SK-N-SH (cell line): ENCODE measurements around the gene LOXHD1. TPM values are rescaled to one million over a fixed set of nuclear protein-coding genes. Genes with fewer than 3 reads are reported as not detected.

Experiments used
- CTCF ChIA-PET: fragments of 300-600, 350-600 bp; formaldehyde crosslinking; extraction: SDS; loops from one replicate; lab custom pipeline; 2021; lab: Yijun Ruan, JAX
- POLR2A ChIA-PET: fragments of 350-600 bp; sonication (Branson Sonifier 250); formaldehyde crosslinking; extraction: SDS; loops from one replicate; lab custom pipeline; 2020; ENCODE audit warnings: antibody characterized with exemption, inconsistent platforms; lab: Yijun Ruan, JAX
- DNase-seq: peaks from one replicate; pipeline ENCODE4 v3.0.0; 2012
- H2AFZ ChIP-seq: fragments of 200-600 bp; sonication (generic); 2 replicates; pipeline ENCODE4 v1.8.1; 2016; ENCODE audit warnings: antibody characterized with exemption, mild to moderate bottlenecking, low read depth
- H3F3A ChIP-seq: fragments of 200-600 bp; sonication (generic); replicated peaks from 2 replicates; pipeline ENCODE3; 2016; ENCODE audit warnings: antibody characterized with exemption, mild to moderate bottlenecking; ENCODE audit not compliant: insufficient read depth
- H3K27ac ChIP-seq, 2 experiments: fragments of 200-500 bp in 1 of 2; fragments of 200-600 bp in 1 of 2; sonication (Bioruptor generic) in 1 of 2; sonication (generic), shearing (Covaris generic) in 1 of 2; 2 replicates each; pipeline versions ENCODE4 v1.5.1 to v1.6.1; 2014 to 2016; ENCODE audit warnings: low read depth in 2 of 2, inconsistent platforms in 1 of 2, low read length in 1 of 2, mild to moderate bottlenecking in 1 of 2, mixed read lengths in 1 of 2
- H3K27me3 ChIP-seq: fragments of 200-600 bp; sonication (generic), shearing (Covaris generic); 2 replicates; pipeline ENCODE4 v1.6.1; 2016; ENCODE audit warnings: mixed run types; ENCODE audit not compliant: insufficient read depth
- H3K36me3 ChIP-seq, 2 experiments: fragments of 200-500 bp in 1 of 2; fragments of 200-600 bp in 1 of 2; sonication (Bioruptor generic) in 1 of 2; sonication (generic) in 1 of 2; replicated peaks in 1 of 2; 2 replicates each; pipeline versions ENCODE3 to v1.5.1; 2014 to 2016; ENCODE audit warnings: low read length in 1 of 2, mild to moderate bottlenecking in 1 of 2; ENCODE audit not compliant: insufficient read depth in 2 of 2, control insufficient read depth in 1 of 2
- H3K4me1 ChIP-seq, 2 experiments: fragments of 200-500 bp in 1 of 2; fragments of 200-600 bp in 1 of 2; sonication (Bioruptor generic) in 1 of 2; sonication (generic), shearing (Covaris generic) in 1 of 2; 2 replicates each; pipeline versions ENCODE4 v1.5.1 to v1.6.1; 2014 to 2016; ENCODE audit warnings: low read depth in 1 of 2, low read length in 1 of 2, mixed run types in 1 of 2; ENCODE audit not compliant: insufficient read depth in 2 of 2, control insufficient read depth in 1 of 2
- H3K4me2 ChIP-seq: fragments of 200-600 bp; sonication (generic), shearing (Covaris generic); 2 replicates; pipeline ENCODE4 v1.6.1; 2017; ENCODE audit warnings: mixed run types
- H3K4me3 ChIP-seq, 2 experiments: fragments of 200-500 bp in 1 of 2; fragments of 200-600 bp in 1 of 2; sonication (Bioruptor generic) in 1 of 2; sonication (generic), shearing (Covaris generic) in 1 of 2; 2 replicates each; pipeline versions ENCODE4 v1.5.1 to v1.8.1; 2014 to 2016; ENCODE audit warnings: low read depth in 2 of 2, inconsistent platforms in 1 of 2, low read length in 1 of 2, mild to moderate bottlenecking in 1 of 2, mixed read lengths in 1 of 2, moderate library complexity in 1 of 2
- H3K79me2 ChIP-seq: fragments of 200-600 bp; sonication (generic); 2 replicates; pipeline ENCODE4 v1.8.1; 2017; ENCODE audit warnings: mild to moderate bottlenecking; ENCODE audit not compliant: insufficient read depth
- H3K9ac ChIP-seq: fragments of 200-600 bp; sonication (generic); 2 replicates; pipeline ENCODE4 v1.6.1; 2017; ENCODE audit warnings: mixed run types
- H3K9me2 ChIP-seq: fragments of 200-600 bp; sonication (generic); 2 replicates; pipeline ENCODE4 v1.6.1; 2017; ENCODE audit warnings: mixed run types
- H3K9me3 ChIP-seq: fragments of 200-600 bp; sonication (generic); 2 replicates; pipeline ENCODE4 v1.6.1; 2017; ENCODE audit warnings: mixed run types, mild to moderate bottlenecking, moderate library complexity
- H4K20me1 ChIP-seq: fragments of 200-600 bp; sonication (generic); 2 replicates; pipeline ENCODE4 v1.6.1; 2017; ENCODE audit warnings: mild to moderate bottlenecking, mixed run types; ENCODE audit not compliant: insufficient read depth
- FOXJ3 ChIP-seq: sonication (generic); formaldehyde crosslinking; IDR thresholded peaks from 2 replicates; pipeline ENCODE4 v1.5.1; 2020; ENCODE audit warnings: mild to moderate bottlenecking, missing genetic modification reagents
- JUND ChIP-seq: IDR thresholded peaks from 2 replicates; pipeline ENCODE4 v1.4.0; 2012
- MAX ChIP-seq: IDR thresholded peaks from 2 replicates; pipeline ENCODE4 v1.4.0; 2012; ENCODE audit warnings: low read depth
- NFIC ChIP-seq: IDR thresholded peaks from 2 replicates; pipeline ENCODE4 v1.4.0; 2012; ENCODE audit warnings: borderline replicate concordance
- POLR2AphosphoS5 ChIP-seq: IDR thresholded peaks from 2 replicates; pipeline ENCODE4 v1.6.1; 2012; ENCODE audit warnings: low read depth, low read length
- RAD21 ChIP-seq: IDR thresholded peaks from 2 replicates; pipeline ENCODE4 v1.6.1; 2012; ENCODE audit warnings: mild to moderate bottlenecking, low read length
- RXRA ChIP-seq: IDR thresholded peaks from 2 replicates; pipeline ENCODE4 v1.4.0; 2012; ENCODE audit warnings: low read depth, mild to moderate bottlenecking, borderline replicate concordance
- SIN3A ChIP-seq: IDR thresholded peaks from 2 replicates; pipeline ENCODE4 v1.6.1; 2012; ENCODE audit warnings: low read depth, mild to moderate bottlenecking, low read length, moderate library complexity, borderline replicate concordance
- TAF1 ChIP-seq: IDR thresholded peaks from 2 replicates; pipeline ENCODE4 v1.6.1; 2012; ENCODE audit warnings: low read depth, mild to moderate bottlenecking, low read length, moderate library complexity, borderline replicate concordance
- USF1 ChIP-seq: IDR thresholded peaks from 2 replicates; pipeline ENCODE4 v1.4.0; 2012; ENCODE audit warnings: low read depth, borderline replicate concordance
- YY1 ChIP-seq: IDR thresholded peaks from 2 replicates; pipeline ENCODE4 v1.4.0; 2012; ENCODE audit warnings: low read depth, mild to moderate bottlenecking
- WGBS: methylation state at CpG from one replicate; pipeline ENCODE4 v1.1.6; 2017; ENCODE audit warnings: low lambda C conversion rate; 5-methylcytosine and 5-hydroxymethylcytosine counted together
- polyA plus RNA-seq, 3 experiments: library from polyadenylated mRNA; depleted of rRNA; stranded (reverse); fragments of >200 nt; gene quantifications; 2 replicates each; pipeline ENCODE4 v1.2.3, GENCODE V29; 2012
- TF ChIP-seq, protein P1 (sequence below): IDR thresholded peaks from 2 replicates; pipeline ENCODE4 v1.4.0; 2012; ENCODE audit warnings: low read depth, borderline replicate concordance
- TF ChIP-seq, protein P2 (sequence below): IDR thresholded peaks from 2 replicates; pipeline ENCODE4 v1.6.1; 2012; ENCODE audit warnings: mild to moderate bottlenecking, low read depth, low read length, moderate library complexity

Gene LOXHD1
- polyA plus RNA-seq, 1 of the 3 experiments (the other 2 are of a cell fraction): not detected

GRCh38 chr18:46429130-46429529, 227.9 kb downstream of the LOXHD1 start:
- TF ChIP-seq NFIC (no peak), MAX (no peak), USF1 (no peak), RXRA (no peak)
- H3K4me3 ChIP-seq: no peak overlapping the region

GRCh38 chr18:46428368-46428767, 228.7 kb downstream of the LOXHD1 start:
- no peaks in the 10 kb centered on the region for H3K27me3 ChIP-seq
- 40% methylated on average over 3 of the region's 3 CpGs for WGBS
- H3K9me3 ChIP-seq: no peaks in the 10 kb centered on the region
- CTCF ChIA-PET: interaction anchor here (0.9 to 1.6 kb wide), 4 partner anchors 9 to 147 kb away, joined by 3 to 4 read pairs (median 3); no protein-coding TSS in a partner anchor
- no peaks in the 10 kb centered on the region for H3K79me2 ChIP-seq
- no peak overlapping the region for H3K9ac ChIP-seq
- TF ChIP-seq POLR2AphosphoS5 (no peak), TAF1 (no peak), YY1 (no peak), FOXJ3 (CRISPR knock-in tag) (no peak), MAX (no peak), RAD21 (no peak), JUND (no peak), SIN3A (no peak)
- TF ChIP-seq, protein P1, sequence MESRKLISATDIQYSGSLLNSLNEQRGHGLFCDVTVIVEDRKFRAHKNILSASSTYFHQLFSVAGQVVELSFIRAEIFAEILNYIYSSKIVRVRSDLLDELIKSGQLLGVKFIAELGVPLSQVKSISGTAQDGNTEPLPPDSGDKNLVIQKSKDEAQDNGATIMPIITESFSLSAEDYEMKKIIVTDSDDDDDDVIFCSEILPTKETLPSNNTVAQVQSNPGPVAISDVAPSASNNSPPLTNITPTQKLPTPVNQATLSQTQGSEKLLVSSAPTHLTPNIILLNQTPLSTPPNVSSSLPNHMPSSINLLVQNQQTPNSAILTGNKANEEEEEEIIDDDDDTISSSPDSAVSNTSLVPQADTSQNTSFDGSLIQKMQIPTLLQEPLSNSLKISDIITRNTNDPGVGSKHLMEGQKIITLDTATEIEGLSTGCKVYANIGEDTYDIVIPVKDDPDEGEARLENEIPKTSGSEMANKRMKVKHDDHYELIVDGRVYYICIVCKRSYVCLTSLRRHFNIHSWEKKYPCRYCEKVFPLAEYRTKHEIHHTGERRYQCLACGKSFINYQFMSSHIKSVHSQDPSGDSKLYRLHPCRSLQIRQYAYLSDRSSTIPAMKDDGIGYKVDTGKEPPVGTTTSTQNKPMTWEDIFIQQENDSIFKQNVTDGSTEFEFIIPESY: no peak
- TF ChIP-seq, protein P2, sequence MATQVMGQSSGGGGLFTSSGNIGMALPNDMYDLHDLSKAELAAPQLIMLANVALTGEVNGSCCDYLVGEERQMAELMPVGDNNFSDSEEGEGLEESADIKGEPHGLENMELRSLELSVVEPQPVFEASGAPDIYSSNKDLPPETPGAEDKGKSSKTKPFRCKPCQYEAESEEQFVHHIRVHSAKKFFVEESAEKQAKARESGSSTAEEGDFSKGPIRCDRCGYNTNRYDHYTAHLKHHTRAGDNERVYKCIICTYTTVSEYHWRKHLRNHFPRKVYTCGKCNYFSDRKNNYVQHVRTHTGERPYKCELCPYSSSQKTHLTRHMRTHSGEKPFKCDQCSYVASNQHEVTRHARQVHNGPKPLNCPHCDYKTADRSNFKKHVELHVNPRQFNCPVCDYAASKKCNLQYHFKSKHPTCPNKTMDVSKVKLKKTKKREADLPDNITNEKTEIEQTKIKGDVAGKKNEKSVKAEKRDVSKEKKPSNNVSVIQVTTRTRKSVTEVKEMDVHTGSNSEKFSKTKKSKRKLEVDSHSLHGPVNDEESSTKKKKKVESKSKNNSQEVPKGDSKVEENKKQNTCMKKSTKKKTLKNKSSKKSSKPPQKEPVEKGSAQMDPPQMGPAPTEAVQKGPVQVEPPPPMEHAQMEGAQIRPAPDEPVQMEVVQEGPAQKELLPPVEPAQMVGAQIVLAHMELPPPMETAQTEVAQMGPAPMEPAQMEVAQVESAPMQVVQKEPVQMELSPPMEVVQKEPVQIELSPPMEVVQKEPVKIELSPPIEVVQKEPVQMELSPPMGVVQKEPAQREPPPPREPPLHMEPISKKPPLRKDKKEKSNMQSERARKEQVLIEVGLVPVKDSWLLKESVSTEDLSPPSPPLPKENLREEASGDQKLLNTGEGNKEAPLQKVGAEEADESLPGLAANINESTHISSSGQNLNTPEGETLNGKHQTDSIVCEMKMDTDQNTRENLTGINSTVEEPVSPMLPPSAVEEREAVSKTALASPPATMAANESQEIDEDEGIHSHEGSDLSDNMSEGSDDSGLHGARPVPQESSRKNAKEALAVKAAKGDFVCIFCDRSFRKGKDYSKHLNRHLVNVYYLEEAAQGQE: no peak
- H3K27ac ChIP-seq: no peak overlapping the region
- no peak overlapping the region for H2AFZ ChIP-seq
- no peak overlapping the region for H3K4me3 ChIP-seq
- DNase-seq: no peak
- H3K4me2 ChIP-seq: no peak overlapping the region
- H3F3A ChIP-seq: no peaks in the 10 kb centered on the region
- H3K9me2 ChIP-seq: no peaks in the 10 kb centered on the region
- H4K20me1 ChIP-seq: no peaks in the 10 kb centered on the region
- POLR2A ChIA-PET: no interaction called here
- peaks cover 0 to 48% of the 10 kb centered on the region in 2 experiments; a peak in 2 of 4 replicates for H3K4me1 ChIP-seq
- H3K36me3 ChIP-seq: no peaks in the 10 kb centered on the region

More at GRCh38 chr18:46429130-46429529, 227.9 kb downstream of the LOXHD1 start:
- no peaks in the 10 kb centered on the region for H3K27me3 ChIP-seq
- H3K9ac ChIP-seq: no peak overlapping the region
- H3K27ac ChIP-seq: no peak overlapping the region
- H4K20me1 ChIP-seq: no peaks in the 10 kb centered on the region
- no peak overlapping the region for H3K4me2 ChIP-seq
- H3K9me2 ChIP-seq: no peaks in the 10 kb centered on the region
- CTCF ChIA-PET: interaction anchor here (1.2 to 1.5 kb wide), 2 partner anchors 53 to 148 kb away, joined by 3 read pairs; no protein-coding TSS in a partner anchor
- no peak for DNase-seq
- H3K79me2 ChIP-seq: no peaks in the 10 kb centered on the region
- H3F3A ChIP-seq: no peaks in the 10 kb centered on the region
- H3K4me1 ChIP-seq: peaks cover 0 to 42% of the 10 kb centered on the region in 2 experiments; a peak in 2 of 4 replicates
- 71% methylated on average over 4 of the region's 4 CpGs for WGBS
- H3K36me3 ChIP-seq: no peaks in the 10 kb centered on the region
- no peaks in the 10 kb centered on the region for H3K9me3 ChIP-seq
- POLR2A ChIA-PET: no interaction called here
- no peak overlapping the region for H2AFZ ChIP-seq
